M059J (cell line): ENCODE measurements around the gene SEMA5B. TPM values are rescaled to one million over a fixed set of nuclear protein-coding genes. Genes with fewer than 3 reads are reported as not detected.

Experiments used
- DNase-seq: peaks from one replicate; pipeline ENCODE4 v3.0.0-alpha.2; 2012; ENCODE audit warnings: low read depth
- total RNA-seq: library from RNA; depleted of rRNA; stranded (reverse); fragments of >200 nt; shearing (Covaris generic); gene quantifications from 2 replicates; pipeline ENCODE4 v1.2.3, GENCODE V29; 2014

The SEMA5B gene
- total RNA-seq, 1 experiment from 2014 or later, result not detected

DNA sequence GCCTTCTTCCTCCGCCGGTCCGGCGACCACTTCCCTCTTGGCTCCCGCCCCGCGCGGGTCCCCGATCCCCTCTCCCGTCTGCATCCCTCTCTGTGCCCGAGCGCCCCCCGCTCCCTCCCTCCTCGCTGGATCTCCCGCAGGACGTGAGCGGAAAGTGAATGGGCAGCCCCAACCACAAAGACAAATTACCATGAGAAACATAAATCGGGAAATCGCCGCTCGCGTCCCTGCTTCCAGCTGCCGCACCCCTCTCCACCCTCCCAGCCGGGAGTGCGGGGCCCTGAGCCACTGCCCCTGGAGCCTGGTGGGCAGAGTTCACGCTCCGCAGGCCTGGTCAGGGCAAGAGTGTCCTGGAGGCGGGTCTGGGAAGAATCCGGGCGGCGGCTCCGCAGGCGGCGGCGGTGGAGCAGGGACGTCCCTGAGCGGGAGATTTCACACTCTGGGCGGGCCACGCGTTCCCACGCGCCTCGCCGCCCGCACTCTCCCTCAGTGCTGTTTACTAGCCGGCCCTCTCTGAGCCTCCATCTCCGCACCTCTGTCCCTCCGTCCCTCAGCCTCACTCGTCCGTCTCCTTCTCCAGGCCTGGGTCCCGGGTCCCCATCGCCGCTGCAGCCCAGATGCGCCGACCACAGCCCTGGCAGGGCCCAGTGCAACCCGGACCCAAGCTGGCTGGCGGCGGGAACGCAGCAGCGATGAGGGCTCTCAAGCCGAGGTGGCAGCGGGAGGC lies 835 bp downstream of the SEMA5B start:
- no peak for DNase-seq

DNA sequence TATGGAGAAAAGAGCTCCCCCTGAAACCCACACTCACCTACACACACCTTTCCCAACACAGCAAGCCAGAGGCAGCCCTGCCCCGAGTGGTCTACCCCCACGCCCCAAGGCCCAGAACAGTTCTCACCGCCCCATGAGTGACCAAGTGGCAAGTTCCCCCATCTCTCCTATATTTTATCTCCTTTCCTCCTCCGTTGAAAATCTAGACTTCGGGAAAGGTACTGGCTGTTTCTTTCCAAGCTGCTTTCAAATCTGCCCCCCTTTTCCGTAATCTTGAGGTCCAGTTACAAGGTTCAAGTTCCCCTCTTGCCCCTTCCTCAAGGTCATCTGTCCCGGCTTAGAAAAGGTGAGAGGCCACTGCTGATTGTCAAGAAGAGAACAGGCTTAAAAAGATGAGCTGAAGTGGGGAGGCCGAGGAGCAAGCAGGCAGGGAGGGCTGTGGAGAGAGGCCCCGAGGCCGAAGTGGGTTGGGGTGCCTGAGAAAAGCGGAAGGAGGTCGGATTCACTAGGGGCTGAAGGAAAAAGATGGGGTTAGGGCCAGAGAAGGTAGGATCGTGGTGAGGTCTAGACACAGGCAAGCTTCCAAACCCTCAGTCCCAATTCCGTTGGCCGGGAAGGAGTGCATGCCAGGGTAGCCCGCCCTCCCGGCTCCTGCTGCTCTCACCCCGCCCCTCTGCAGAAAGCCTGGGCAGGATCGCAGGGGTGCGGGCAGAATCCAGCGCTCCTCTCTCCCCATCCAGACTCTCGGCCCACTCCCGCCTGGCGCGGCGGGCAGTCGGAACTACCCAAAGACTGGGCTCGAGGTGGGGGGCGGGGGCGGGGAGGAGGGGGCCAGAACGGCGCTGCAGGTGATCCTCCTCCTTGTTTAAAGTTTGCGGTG lies 1.7 kb downstream of the SEMA5B start:
- DNase-seq, result peak; percentile 48

DNA sequence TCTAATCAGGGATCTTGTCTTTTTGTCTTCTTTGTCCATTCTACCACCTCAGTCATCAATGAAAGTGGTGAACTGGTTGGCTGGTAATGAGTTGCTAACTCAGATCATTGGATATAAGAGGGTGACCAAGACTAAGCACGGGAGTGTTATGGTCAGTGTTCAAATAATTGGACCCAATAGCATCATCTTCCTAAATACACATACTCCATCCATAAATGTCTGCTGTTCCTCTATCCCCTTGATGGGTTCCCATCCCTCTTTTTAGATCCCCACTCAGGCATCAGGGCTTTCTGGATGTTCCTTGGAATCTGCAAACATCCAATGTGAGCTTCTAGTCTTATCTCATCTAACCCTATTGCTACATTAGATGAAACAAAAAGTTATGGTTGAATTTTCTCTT lies 3.5 kb downstream of the SEMA5B start:
- no peak for DNase-seq

DNA sequence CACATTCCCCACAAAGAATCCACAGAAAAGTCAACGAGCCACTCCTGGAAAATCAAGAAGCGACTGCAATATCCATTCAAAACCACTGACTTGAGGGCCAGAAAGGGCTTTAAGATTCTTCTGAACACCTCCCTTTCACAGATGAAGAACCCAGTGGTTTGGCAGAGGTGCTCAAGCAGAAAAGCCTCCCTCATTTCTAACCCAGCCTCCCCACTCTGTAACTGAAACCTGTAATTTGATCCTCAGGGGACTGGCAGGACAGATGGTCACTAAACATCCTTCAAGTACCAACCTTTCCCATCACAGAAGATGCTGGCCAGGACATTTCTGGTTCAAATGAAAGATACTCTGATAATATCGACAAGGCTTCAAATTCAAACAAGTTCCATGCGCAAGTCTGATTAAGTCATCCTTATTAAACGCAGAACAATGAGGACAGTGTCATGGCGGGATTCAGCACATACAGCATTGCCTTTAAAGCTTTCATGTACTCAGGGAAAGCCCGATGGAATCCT lies 5.5 kb downstream of the SEMA5B start:
- no peak for DNase-seq

DNA sequence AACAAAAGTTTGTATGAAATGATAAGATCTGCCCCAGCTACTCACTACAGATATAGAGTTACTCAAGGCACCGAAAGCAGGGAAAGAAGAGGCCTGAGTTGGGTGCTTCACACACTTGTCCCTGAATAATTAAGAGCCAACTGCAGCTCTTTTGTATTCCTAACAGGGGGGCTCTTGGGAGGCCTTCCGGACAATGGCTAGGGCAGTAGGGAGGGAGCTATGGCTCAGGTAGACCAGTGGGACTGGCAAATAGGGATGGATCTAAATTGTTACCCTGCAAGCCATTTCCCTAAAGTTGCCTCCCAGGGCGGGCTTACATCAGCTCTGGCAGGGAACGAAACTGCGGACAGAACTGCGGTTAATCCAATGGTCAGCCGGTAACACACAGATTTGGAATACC lies 6.2 kb downstream of the SEMA5B start:
- DNase-seq, result no peak

DNA sequence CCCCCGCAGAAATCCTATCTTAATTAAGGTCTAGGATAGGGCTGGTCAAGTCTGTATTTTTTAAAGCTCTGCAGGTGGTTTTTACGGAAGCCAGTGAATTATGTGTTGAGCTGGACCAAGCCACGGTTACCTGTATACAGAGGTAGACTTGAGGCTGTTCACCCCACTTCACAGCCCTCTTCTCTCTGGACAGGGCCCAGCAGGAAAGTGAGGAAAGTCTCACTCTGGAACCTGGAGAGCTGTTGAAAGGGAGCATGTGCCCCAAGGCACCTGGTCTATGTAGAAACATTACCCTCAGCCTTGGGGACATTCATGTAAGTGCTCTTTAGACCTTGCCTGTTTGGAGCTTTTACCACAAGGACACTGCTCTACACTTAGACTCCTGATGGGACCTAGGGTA lies 6.9 kb downstream of the SEMA5B start:
- DNase-seq, result no peak

DNA sequence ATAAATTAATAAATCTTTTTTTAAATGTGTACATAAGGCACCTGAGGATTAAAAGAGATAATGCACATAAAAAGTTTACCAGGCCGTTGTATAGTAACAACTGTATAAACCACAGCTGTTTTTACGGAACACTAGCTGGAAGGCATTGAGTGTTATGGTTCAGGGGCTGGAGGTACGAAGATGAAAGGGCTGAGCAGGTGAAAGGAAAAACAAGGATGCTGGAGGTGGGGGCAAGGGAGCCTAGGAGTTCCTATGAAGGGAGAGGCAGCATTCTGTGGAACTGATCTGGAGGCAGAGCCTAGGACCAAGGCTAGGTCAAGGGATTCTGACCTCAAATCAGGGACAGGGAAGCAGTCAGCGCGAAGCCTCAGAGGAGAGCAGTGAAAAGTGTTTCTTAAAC lies 8.0 kb downstream of the SEMA5B start:
- no peak for DNase-seq

DNA sequence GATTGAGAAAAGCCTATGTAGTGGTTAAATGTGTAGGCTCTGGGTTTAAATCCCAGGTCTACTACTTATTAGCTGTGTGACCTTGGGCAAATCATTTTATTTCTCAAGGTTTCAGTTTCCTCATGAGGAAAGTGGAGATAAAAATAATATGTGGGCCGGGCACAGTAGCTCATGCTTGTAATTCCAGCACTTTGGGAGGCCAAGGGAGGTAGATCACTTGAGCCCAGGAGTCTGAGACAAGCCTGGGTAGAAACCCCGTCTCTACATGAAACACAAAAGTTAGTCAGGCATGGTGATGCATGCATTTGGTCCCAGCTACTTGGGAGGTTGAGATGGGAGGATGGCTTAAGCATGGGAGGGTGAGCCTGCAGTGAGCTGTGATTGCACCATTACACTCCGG lies 8.4 kb downstream of the SEMA5B start:
- DNase-seq, result no peak

DNA sequence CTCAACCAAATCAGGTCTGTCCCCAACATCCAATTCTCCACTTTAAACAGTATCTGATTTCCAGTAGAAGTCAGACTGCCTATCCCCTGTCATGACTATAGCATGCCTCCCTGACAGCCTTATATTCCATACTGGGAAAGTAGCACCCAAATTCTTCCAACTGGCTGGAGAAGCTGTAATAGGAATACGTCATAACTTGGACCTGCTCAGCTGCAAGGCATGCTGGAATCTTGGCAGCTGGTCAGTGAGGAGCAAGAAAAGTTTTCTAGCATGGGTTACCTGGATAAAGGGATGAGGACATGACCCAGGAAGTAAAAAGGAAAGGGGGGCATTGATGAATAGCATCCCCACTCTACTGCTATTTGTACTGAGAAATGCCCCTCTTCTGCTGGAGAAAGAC lies 8.9 kb downstream of the SEMA5B start:
- DNase-seq, result no peak

DNA sequence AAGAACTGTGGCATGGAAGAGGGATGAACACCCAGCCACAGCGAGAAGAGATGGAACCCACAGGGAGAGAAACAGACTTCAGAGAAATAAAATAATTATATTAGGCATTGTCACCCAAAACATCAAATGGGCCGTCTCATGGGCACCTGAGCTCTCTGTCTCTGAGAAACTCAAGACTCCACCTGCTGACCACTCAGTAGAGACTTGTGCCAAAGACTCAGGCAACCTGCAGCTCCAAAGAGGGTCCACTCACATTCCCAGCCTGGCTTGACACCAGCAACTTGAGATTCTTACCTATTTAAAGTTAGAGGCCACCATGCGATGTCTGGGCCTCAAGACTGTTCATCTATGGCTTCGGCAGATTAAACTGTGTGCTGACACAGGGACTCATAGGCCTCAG lies 12.0 kb downstream of the SEMA5B start:
- peak; percentile 23 for DNase-seq

DNA sequence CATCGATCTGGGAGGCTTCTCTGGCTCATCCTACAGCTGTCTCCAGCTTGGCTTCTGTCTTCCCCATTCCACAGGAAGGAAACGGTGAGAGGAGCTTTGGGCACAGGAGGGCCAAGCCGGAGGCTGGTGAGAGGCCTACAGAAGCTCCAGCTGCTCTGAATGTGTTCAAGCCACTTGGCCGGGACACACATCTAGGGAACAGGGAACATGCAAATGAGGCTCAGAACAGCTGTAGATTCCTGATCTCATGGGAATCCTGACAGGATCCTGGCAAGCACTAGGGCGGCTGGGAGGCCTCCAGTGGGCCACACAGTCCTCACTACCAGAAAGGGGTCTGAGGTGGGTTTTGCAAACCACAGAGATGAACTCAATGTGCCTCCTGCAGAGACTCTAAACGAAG lies 13.7 kb downstream of the SEMA5B start:
- DNase-seq, result no peak

DNA sequence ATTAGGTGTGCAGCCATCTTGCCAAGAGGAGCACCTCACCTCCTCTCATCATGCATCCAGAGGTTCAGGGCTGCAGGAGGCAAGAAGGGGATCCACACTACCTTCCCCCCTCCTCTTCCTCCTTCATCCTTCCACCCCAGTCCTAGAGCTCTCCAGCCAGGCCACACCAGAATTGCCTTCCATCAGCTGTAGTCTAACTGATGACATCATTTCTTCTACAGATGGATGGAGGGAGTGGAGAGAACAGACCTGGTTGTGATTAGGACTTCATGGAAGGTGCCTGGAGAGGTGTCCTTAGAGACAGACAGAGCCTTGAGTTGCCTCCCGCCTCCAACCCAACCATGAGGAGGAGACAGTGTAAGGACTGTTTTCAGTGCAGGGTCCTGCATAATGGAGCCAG lies 14.9 kb downstream of the SEMA5B start:
- DNase-seq, result no peak

DNA sequence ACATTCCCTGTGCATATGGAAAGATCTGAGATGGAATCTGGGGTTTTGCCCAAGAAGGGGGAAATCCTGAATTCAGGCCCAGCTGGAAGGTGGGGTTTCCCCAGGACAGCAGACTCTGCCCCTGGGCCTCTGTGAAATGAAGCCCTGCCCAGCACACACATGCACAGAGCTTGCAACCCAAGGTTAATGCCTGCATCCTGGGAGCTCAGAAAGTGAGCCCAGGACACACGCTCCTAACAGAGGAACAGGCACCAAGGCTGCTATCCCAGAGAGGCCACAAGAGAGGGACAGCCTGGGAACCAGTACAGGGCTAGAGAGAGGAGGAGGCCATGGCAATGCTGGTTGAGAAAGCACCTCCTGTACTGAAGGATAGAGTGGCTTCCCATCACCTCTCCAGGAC lies 16.1 kb downstream of the SEMA5B start:
- DNase-seq, result no peak

DNA sequence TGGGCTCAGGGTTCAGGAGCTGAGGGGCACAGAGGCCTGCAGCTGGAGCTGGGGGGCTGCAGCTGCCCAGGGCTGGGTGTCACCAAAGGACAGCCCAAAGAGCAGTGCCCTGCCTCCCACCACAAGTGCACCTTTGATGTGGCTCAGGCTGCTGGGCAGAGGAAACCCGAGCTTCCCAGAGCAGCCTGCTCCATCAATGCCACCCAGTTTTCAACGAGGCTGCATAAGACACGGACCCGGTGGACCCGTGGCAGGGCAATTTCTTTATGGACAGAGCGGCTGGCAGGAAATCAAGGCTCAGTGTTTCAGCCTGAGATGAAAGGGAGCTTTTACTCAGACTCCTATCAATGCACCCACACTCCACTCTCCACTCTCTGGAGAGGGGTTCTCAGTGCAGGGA lies 18.7 kb downstream of the SEMA5B start:
- DNase-seq, result no peak

DNA sequence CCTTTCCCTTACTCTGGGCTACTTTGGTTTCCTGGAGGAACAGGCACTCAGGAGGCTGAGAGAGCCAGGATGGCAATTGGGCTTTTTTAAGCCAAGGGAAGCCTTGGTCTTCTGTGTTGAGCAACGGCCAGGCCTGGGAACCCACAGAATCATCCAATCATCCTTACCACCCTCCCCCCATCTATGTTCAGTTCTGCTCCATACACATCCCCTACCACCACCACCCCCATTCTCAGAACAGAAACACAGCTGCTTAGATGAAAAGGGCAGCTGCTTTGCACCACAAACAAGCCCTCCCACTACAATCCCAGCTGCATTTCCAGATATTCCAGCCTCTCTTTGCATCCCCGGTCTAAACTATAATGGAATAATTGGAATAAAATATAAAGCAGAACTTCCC lies 21.0 kb downstream of the SEMA5B start:
- DNase-seq, result no peak

DNA sequence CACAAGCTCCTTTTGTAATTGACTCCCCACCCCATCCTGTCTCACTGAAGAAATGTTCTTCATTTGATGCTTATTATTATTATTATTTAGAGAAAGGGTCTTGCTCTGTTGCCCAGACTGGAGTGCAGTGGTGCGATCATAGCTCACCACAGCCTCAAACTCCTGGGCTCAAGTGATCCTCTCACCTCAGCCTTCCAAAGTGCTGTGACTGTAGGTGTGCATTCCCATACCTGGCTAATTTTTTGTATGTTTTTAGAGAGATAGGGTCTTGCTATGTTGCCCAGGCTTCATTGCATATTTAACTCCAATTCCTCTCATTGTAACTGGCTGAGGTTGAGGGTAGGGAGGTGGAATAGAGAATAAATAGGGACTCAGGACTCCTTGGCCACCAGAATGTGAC lies 22.3 kb downstream of the SEMA5B start:
- DNase-seq, result no peak

DNA sequence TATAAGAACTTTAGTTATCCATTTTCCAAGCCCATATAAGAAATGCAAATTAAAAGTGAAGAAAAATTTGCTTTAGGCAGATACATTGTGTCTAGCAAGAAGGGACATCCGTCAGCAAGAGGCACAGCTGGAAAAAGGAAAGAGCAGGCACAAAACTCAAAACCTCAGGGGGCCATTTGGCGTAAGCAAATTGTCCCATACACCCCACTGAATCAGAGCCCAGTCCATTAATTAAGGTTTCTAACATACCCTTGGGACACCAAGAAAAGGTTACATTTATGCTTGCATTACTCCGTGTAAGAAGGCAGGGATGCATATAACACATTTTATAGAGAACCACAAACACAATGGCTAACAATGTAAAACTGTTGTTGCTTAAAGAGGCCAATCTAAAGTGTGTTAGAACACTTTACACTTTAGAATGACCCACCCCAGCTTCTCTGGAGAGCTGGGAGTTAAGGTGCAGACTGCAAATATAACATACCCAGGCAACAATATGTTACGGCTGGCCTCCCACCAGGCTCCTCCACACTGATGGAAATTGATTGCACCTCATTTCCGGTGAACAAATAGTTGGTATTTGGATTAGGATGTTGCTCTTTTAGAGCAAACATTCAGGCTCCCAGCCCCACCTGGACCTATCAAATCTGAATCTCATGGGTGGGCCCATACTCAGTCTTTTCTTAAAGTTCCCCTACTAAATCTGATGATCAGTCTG lies 23.2 kb downstream of the SEMA5B start:
- DNase-seq, result no peak

DNA sequence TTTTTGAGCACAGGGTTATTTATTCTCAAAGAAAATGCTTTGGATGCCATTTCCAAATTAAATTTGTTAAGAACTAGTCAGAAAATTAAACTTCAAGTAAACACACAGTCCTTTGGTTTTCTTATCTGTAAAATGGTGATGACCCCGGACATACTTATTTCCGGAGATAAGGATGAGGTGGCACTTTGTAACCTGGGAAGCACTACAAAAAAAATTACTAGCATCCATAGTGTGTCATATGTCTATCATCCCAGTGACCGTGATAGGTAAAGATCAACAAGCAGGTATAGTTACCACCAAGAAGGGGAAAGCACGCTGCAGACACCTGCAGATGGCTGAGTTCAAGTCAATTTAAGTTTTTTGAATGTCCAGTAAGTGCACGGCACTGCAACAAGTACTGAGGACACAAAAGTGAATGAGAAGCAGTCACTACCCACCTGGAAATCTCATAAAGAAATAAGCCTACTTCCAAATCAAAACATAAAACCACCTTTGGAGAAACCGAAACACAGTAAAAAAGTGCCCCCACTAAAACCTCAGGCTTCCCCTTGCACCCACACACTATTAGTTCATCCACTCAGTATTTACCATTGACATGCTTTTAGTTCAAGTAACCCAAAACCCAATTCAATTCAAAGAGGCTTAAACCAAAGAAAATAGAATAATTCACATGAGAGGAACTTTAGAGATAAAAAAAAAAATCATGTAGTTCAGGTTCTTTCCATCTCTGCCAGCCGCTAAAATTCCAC lies 24.6 kb downstream of the SEMA5B start:
- DNase-seq, result no peak

DNA sequence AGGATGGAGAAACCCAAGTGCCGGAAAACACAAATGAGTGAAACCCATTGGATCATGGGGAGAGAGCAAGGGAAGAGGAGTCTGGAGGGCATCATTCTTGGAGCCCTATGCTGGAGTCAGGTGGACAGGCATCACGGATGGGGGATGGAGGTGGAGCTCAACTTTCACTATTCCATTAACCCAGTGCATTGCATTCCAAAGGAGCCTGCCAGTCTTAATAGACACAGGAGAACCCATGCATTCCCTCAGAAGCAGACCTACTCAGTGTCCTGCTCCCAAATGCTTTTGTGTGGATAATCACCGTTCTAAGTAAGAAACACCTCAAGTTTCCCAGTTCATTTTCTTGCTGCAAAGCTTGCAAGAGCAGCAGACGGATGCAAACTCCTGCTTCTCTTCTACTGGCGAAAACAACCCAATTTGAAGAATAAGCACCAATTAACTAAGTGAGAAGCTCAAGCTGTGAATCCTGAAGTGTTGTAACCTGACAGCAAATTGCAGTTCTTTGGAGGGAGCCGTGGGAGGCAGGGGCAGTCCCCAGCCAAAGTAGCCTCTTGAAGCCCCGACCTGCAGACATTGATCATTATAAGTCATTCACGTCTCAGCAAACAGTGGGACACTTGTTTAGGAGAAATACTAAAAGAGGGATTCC lies 25.3 kb downstream of the SEMA5B start:
- no peak for DNase-seq

DNA sequence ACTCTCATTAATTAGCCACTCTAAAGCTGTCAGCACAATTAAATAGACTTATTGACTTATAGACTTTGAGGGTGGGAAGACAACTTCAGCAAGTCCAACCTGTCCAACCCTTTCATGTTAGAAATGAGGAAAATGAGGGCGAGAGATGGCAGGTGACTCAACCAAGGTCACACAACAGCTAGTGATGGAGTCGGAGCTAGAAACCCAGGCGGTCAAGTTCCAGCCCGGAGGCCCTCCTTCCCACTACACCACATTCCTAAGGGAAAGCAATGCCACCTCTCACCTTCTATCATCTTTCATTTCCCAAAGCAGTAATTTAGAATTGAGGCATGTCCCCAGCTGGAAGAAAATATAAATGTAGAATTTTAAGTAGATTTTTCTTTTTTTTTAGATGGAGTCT lies 28.7 kb downstream of the SEMA5B start:
- no peak for DNase-seq

DNA sequence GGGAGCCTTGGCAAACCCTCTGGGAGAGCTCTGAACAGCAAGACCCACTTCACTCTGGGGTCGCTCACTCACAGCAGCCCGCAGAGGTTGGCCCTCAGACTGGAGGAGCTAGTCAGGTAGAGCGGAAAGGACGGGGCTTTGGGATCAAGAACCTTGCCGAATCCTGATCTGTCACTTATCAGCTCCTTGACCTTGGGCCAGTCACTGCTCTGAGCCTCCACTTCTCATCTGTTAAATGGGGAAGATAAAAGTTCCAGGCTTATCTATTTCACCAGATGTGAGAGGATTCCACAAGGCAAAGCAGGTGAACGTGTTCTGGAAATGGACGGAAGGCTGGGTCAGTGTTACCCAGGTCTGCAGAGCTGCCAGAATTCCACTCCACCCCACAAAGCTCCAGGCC lies 29.4 kb downstream of the SEMA5B start:
- no peak for DNase-seq
